ENCODE measurements around the gene SMIM30.

SMIM30 gene

DNA sequence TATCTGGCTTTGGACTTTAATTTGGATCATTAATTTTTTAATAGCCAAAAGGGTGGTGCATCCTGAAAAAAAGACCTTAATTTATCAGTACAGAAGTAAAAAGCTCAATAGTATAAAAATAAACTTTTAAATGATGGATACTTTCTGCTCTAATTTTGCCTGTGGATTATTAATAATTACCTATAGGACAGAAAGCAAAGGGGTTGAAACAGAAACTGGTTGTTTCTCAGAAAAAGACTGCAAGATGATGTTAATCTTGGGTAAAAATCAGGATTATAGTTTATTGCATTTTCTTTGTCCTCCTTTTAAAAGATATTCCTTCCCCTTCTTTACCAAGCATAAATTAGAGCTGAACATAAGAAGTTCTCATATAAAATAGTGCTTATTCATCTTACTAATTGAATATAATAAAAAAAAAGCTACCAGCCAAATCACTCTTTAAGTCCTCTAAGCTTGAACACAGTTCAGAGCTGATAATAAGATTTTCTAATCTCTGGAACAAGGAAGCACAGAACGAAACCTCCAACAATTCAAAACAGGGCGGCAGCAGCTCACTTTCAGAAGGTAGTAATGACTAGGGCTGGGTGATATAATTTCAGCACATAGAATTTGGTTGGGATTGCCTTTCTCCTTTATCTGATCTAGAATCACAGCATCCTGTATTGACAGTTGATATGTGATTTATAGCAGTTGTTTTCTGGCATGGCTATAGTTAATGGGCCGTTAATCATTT lies 23.7 kb downstream of the SMIM30 start:
- Histone ChIP-seq H3K4me1 (ENCODE audit: control insufficient read depth in 2 of 2, insufficient read depth in 1 of 2, low read depth in 1 of 2, low read length in 2 of 2) (no peaks in the 10 kb centered on the region), H3K79me1 (ENCODE audit: low read depth, low read length) (no peaks in the 10 kb centered on the region), H3K23ac (ENCODE audit: low read depth, low read length, poor library complexity) (no peak overlapping the region), H2AFZ (ENCODE audit: low read length) (no peak overlapping the region), H2BK120ac (ENCODE audit: low read depth, low read length) (no peak overlapping the region), H3K27me3 (ENCODE audit: control insufficient read depth in 3 of 3, insufficient read depth in 3 of 3, low read depth in 1 of 3, low read length in 3 of 3) (no peaks in the 10 kb centered on the region), H2AK5ac (ENCODE audit: low read depth, low read length) (no peak overlapping the region), H3K4me3 (ENCODE audit: low read length in 2 of 2) (no peak overlapping the region), H3K14ac (ENCODE audit: low read length) (no peak overlapping the region), H3K36me3 (replicated peaks in 1 of 2; ENCODE audit: control insufficient read depth in 2 of 2, insufficient read depth in 2 of 2, low read length in 2 of 2) (no peaks in the 10 kb centered on the region), H4K8ac (ENCODE audit: low read depth, low read length) (no peak overlapping the region), H3K4me2 (ENCODE audit: insufficient read depth, low read length, poor library complexity, severe bottlenecking) (no peak overlapping the region), H3K4ac (ENCODE audit: low read length) (no peak overlapping the region), H2BK5ac (ENCODE audit: low read length) (no peak overlapping the region), H3K18ac (ENCODE audit: low read length) (no peak overlapping the region), H2BK12ac (ENCODE audit: low read length) (no peak overlapping the region), H2BK15ac (ENCODE audit: low read length) (no peak overlapping the region), H3K27ac (replicated peaks; ENCODE audit: low read length) (no peak overlapping the region), H3K9me3 (replicated peaks in 1 of 2; ENCODE audit: control insufficient read depth in 2 of 2, insufficient read depth in 1 of 2, low read depth in 1 of 2, low read length in 2 of 2) (no peaks in the 10 kb centered on the region), H3K9ac (ENCODE audit: low read depth, low read length, poor library complexity) (no peak overlapping the region), H4K91ac (ENCODE audit: low read depth, low read length, poor library complexity) (no peak overlapping the region)
- no CpG with 5 or more reads among the region's 3 CpGs for WGBS, 2 donors (ENCODE audit: extremely low coverage in 2 of 2, insufficient read length in 2 of 2, insufficient replicate concordance in 1 of 2)
- no peak for DNase-seq (ENCODE audit: low spot score)

GRCh38 chr7:113093561-113093960 lies 24.8 kb downstream of the SMIM30 start:
- H3K4me1 ChIP-seq (ENCODE audit: control insufficient read depth in 2 of 2, insufficient read depth in 1 of 2, low read depth in 1 of 2, low read length in 2 of 2) = no peaks in the 10 kb centered on the region
- no peak overlapping the region for H3K4ac ChIP-seq (ENCODE audit: low read length)
- H3K9ac ChIP-seq (ENCODE audit: low read depth, low read length, poor library complexity) = no peak overlapping the region
- H2AFZ ChIP-seq (ENCODE audit: low read length) = no peak overlapping the region
- no peaks in the 10 kb centered on the region for H3K36me3 ChIP-seq (replicated peaks in 1 of 2; ENCODE audit: control insufficient read depth in 2 of 2, insufficient read depth in 2 of 2, low read length in 2 of 2)
- no peak overlapping the region for H3K27ac ChIP-seq (replicated peaks; ENCODE audit: low read length)
- no peaks in the 10 kb centered on the region for H3K9me3 ChIP-seq (replicated peaks in 1 of 2; ENCODE audit: control insufficient read depth in 2 of 2, insufficient read depth in 1 of 2, low read depth in 1 of 2, low read length in 2 of 2)
- no peak overlapping the region for H2BK12ac ChIP-seq (ENCODE audit: low read length)
- no peak overlapping the region for H2BK5ac ChIP-seq (ENCODE audit: low read length)
- no peak overlapping the region for H3K23ac ChIP-seq (ENCODE audit: low read depth, low read length, poor library complexity)
- H4K8ac ChIP-seq (ENCODE audit: low read depth, low read length) = no peak overlapping the region
- no peak overlapping the region for H3K18ac ChIP-seq (ENCODE audit: low read length)
- no CpG with 5 or more reads among the region's 1 CpG for WGBS, 2 donors (ENCODE audit: extremely low coverage in 2 of 2, insufficient read length in 2 of 2, insufficient replicate concordance in 1 of 2)
- no peak overlapping the region for H3K4me2 ChIP-seq (ENCODE audit: insufficient read depth, low read length, poor library complexity, severe bottlenecking)
- no peak overlapping the region for H4K91ac ChIP-seq (ENCODE audit: low read depth, low read length, poor library complexity)
- H3K14ac ChIP-seq (ENCODE audit: low read length) = no peak overlapping the region
- no peak overlapping the region for H3K4me3 ChIP-seq (ENCODE audit: low read length in 2 of 2)
- no peaks in the 10 kb centered on the region for H3K79me1 ChIP-seq (ENCODE audit: low read depth, low read length)
- no peak overlapping the region for H2BK120ac ChIP-seq (ENCODE audit: low read depth, low read length)
- H2BK15ac ChIP-seq (ENCODE audit: low read length) = no peak overlapping the region
- DNase-seq (ENCODE audit: low spot score) = no peak
- no peak overlapping the region for H2AK5ac ChIP-seq (ENCODE audit: low read depth, low read length)
- no peaks in the 10 kb centered on the region for H3K27me3 ChIP-seq (ENCODE audit: control insufficient read depth in 3 of 3, insufficient read depth in 3 of 3, low read depth in 1 of 3, low read length in 3 of 3)

DNA sequence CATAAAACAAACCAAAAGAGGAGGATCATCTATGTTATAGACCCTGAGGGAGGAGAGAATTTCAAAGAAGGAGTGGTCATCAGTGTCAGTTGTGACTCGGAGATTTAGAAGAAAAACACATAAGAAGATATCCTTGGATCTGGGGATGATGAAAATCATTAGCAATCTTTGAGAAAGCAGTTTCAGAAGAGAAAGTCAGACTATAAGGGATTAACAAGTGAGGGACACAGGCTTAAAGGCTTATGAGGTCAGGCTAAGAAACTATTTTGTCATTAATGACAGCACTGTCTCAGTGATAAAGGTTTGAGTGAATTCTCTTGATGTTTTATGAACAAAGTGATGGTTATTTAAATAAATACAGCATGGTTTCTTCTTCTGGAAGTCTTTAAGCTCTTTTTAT lies 25.6 kb downstream of the SMIM30 start:
- H2BK12ac ChIP-seq (ENCODE audit: low read length) = no peak overlapping the region
- no peaks in the 10 kb centered on the region for H3K79me1 ChIP-seq (ENCODE audit: low read depth, low read length)
- H3K27me3 ChIP-seq (ENCODE audit: control insufficient read depth in 3 of 3, insufficient read depth in 3 of 3, low read depth in 1 of 3, low read length in 3 of 3) = no peaks in the 10 kb centered on the region
- no peak overlapping the region for H3K9ac ChIP-seq (ENCODE audit: low read depth, low read length, poor library complexity)
- H3K9me3 ChIP-seq (replicated peaks in 1 of 2; ENCODE audit: control insufficient read depth in 2 of 2, insufficient read depth in 1 of 2, low read depth in 1 of 2, low read length in 2 of 2) = no peaks in the 10 kb centered on the region
- no peak overlapping the region for H2AFZ ChIP-seq (ENCODE audit: low read length)
- no peak overlapping the region for H3K18ac ChIP-seq (ENCODE audit: low read length)
- H2BK5ac ChIP-seq (ENCODE audit: low read length) = no peak overlapping the region
- no peak overlapping the region for H3K4me2 ChIP-seq (ENCODE audit: insufficient read depth, low read length, poor library complexity, severe bottlenecking)
- H3K14ac ChIP-seq (ENCODE audit: low read length) = no peak overlapping the region
- H2AK5ac ChIP-seq (ENCODE audit: low read depth, low read length) = no peak overlapping the region
- H3K27ac ChIP-seq (replicated peaks; ENCODE audit: low read length) = no peak overlapping the region
- no CpG with 5 or more reads among the region's 1 CpG for WGBS, 2 donors (ENCODE audit: extremely low coverage in 2 of 2, insufficient read length in 2 of 2, insufficient replicate concordance in 1 of 2)
- H3K4ac ChIP-seq (ENCODE audit: low read length) = no peak overlapping the region
- no peak overlapping the region for H2BK120ac ChIP-seq (ENCODE audit: low read depth, low read length)
- H4K91ac ChIP-seq (ENCODE audit: low read depth, low read length, poor library complexity) = no peak overlapping the region
- DNase-seq (ENCODE audit: low spot score) = no peak
- no peak overlapping the region for H3K23ac ChIP-seq (ENCODE audit: low read depth, low read length, poor library complexity)
- H3K36me3 ChIP-seq (replicated peaks in 1 of 2; ENCODE audit: control insufficient read depth in 2 of 2, insufficient read depth in 2 of 2, low read length in 2 of 2) = no peaks in the 10 kb centered on the region
- H3K4me3 ChIP-seq (ENCODE audit: low read length in 2 of 2) = no peak overlapping the region
- H4K8ac ChIP-seq (ENCODE audit: low read depth, low read length) = no peak overlapping the region
- H3K4me1 ChIP-seq (ENCODE audit: control insufficient read depth in 2 of 2, insufficient read depth in 1 of 2, low read depth in 1 of 2, low read length in 2 of 2) = no peaks in the 10 kb centered on the region
- no peak overlapping the region for H2BK15ac ChIP-seq (ENCODE audit: low read length)

GRCh38 chr7:113087071-113087998 lies 31.0 kb downstream of the SMIM30 start:
- Histone ChIP-seq H3K27ac (replicated peaks; ENCODE audit: low read length) (no peak overlapping the region), H3K4me2 (ENCODE audit: insufficient read depth, low read length, poor library complexity, severe bottlenecking) (no peak overlapping the region), H3K9me3 (replicated peaks in 1 of 2; ENCODE audit: control insufficient read depth in 2 of 2, insufficient read depth in 1 of 2, low read depth in 1 of 2, low read length in 2 of 2) (no peaks in the 10 kb centered on the region), H3K4me3 (ENCODE audit: low read length in 2 of 2) (peak overlapping the region in 1 of 2 donors; percentile 51), H4K91ac (ENCODE audit: low read depth, low read length, poor library complexity) (no peak overlapping the region), H3K18ac (ENCODE audit: low read length) (no peak overlapping the region), H3K4ac (ENCODE audit: low read length) (no peak overlapping the region), H3K36me3 (replicated peaks in 1 of 2; ENCODE audit: control insufficient read depth in 2 of 2, insufficient read depth in 2 of 2, low read length in 2 of 2) (no peaks in the 10 kb centered on the region), H2BK120ac (ENCODE audit: low read depth, low read length) (no peak overlapping the region), H3K9ac (ENCODE audit: low read depth, low read length, poor library complexity) (no peak overlapping the region), H2AFZ (ENCODE audit: low read length) (peak overlapping the region; percentile 89), H3K23ac (ENCODE audit: low read depth, low read length, poor library complexity) (no peak overlapping the region), H3K79me1 (ENCODE audit: low read depth, low read length) (no peaks in the 10 kb centered on the region), H3K27me3 (ENCODE audit: control insufficient read depth in 3 of 3, insufficient read depth in 3 of 3, low read depth in 1 of 3, low read length in 3 of 3) (no peaks in the 10 kb centered on the region), H4K8ac (ENCODE audit: low read depth, low read length) (no peak overlapping the region), H2BK15ac (ENCODE audit: low read length) (no peak overlapping the region), H3K4me1 (ENCODE audit: control insufficient read depth in 2 of 2, insufficient read depth in 1 of 2, low read depth in 1 of 2, low read length in 2 of 2) (peaks cover 13 to 16% of the 10 kb centered on the region in 2 donors), H2AK5ac (ENCODE audit: low read depth, low read length) (no peak overlapping the region), H2BK12ac (ENCODE audit: low read length) (no peak overlapping the region), H2BK5ac (ENCODE audit: low read length) (no peak overlapping the region), H3K14ac (ENCODE audit: low read length) (no peak overlapping the region)
- no CpG with 5 or more reads among the region's 15 CpGs for WGBS, 2 donors (ENCODE audit: extremely low coverage in 2 of 2, insufficient read length in 2 of 2, insufficient replicate concordance in 1 of 2)
- no peak for DNase-seq (ENCODE audit: low spot score)

Data from neuronal stem cell (in vitro differentiated cells).